ENCODE measurements around the gene TMEM87B.
"Not testable (repeated sequence)": the region's sequence is repeated elsewhere in the genome, so short reads cannot be mapped to it uniquely, and the experiment has no call there.

TMEM87B gene

GRCh38 chr2:112062894-112063293 lies 7.8 kb downstream of the TMEM87B start:
- in situ Hi-C loops (cut with MboI; ENCODE audit: low sequenced_read_pairs) = no loop called here

GRCh38 chr2:112065486-112065885 lies 10.4 kb downstream of the TMEM87B start:
- in situ Hi-C loops (cut with MboI; ENCODE audit: low sequenced_read_pairs) = no loop called here

GRCh38 chr2:112065966-112066365 lies 10.9 kb downstream of the TMEM87B start:
- in situ Hi-C loops (cut with MboI; ENCODE audit: low sequenced_read_pairs) = no loop called here

GRCh38 chr2:112069794-112070193 lies 14.7 kb downstream of the TMEM87B start:
- in situ Hi-C loops (cut with MboI; ENCODE audit: low sequenced_read_pairs) = not testable (repeated sequence)

GRCh38 chr2:112073875-112074274 lies 18.8 kb downstream of the TMEM87B start:
- in situ Hi-C loops (cut with MboI; ENCODE audit: low sequenced_read_pairs) = no loop called here

- in situ Hi-C loops (cut with MboI; ENCODE audit: low sequenced_read_pairs) = no loop called here
Observed at GRCh38 chr2:112074506-112074905, 19.4 kb downstream of the TMEM87B start.

GRCh38 chr2:112075490-112076260 lies 20.6 kb downstream of the TMEM87B start:
- in situ Hi-C loops (cut with MboI; ENCODE audit: low sequenced_read_pairs) = no loop called here

GRCh38 chr2:112077814-112078213 lies 22.7 kb downstream of the TMEM87B start:
- in situ Hi-C loops (cut with MboI; ENCODE audit: low sequenced_read_pairs) = no loop called here

- in situ Hi-C loops (cut with MboI; ENCODE audit: low sequenced_read_pairs) = no loop called here
Observed at GRCh38 chr2:112081262-112081661, 26.2 kb downstream of the TMEM87B start.

GRCh38 chr2:112084689-112085374 lies 29.8 kb downstream of the TMEM87B start:
- in situ Hi-C loops (cut with MboI; ENCODE audit: low sequenced_read_pairs) = no loop called here

GRCh38 chr2:112085375-112085730 lies 30.3 kb downstream of the TMEM87B start:
- in situ Hi-C loops (cut with MboI; ENCODE audit: low sequenced_read_pairs) = no loop called here

- in situ Hi-C loops (cut with MboI; ENCODE audit: low sequenced_read_pairs) = no loop called here
Observed at GRCh38 chr2:112085916-112086669, 31.0 kb downstream of the TMEM87B start.

- in situ Hi-C loops (cut with MboI; ENCODE audit: low sequenced_read_pairs) = no loop called here
Observed at GRCh38 chr2:112087346-112088020, 32.4 kb downstream of the TMEM87B start.

- in situ Hi-C loops (cut with MboI; ENCODE audit: low sequenced_read_pairs) = no loop called here
Observed at GRCh38 chr2:112089375-112089774, 34.3 kb downstream of the TMEM87B start.

- in situ Hi-C loops (cut with MboI; ENCODE audit: low sequenced_read_pairs) = no loop called here
Observed at GRCh38 chr2:112092286-112093041, 37.4 kb downstream of the TMEM87B start.

- in situ Hi-C loops (cut with MboI; ENCODE audit: low sequenced_read_pairs) = no loop called here
Observed at GRCh38 chr2:112093216-112093615, 38.1 kb downstream of the TMEM87B start.

- in situ Hi-C loops (cut with MboI; ENCODE audit: low sequenced_read_pairs) = no loop called here
Observed at GRCh38 chr2:112095681-112096080, 40.6 kb downstream of the TMEM87B start.

- in situ Hi-C loops (cut with MboI; ENCODE audit: low sequenced_read_pairs) = no loop called here
Observed at GRCh38 chr2:112096098-112096497, 41.0 kb downstream of the TMEM87B start.

- in situ Hi-C loops (cut with MboI; ENCODE audit: low sequenced_read_pairs) = no loop called here
Observed at GRCh38 chr2:112108178-112108832, 53.2 kb downstream of the TMEM87B start.

GRCh38 chr2:112109278-112109677 lies 54.2 kb downstream of the TMEM87B start:
- in situ Hi-C loops (cut with MboI; ENCODE audit: low sequenced_read_pairs) = no loop called here

Measured in HL-60/S4 (cell line).